GM21447 (cell line): ENCODE measurements around the gene HARBI1.

Experiments used
- ATAC-seq: cut with Tn5 transposase; IDR thresholded peaks from one replicate; pipeline ENCODE4 v1.9.1; 2021; ENCODE audit not compliant: unreplicated experiment

The HARBI1 gene, protein sequence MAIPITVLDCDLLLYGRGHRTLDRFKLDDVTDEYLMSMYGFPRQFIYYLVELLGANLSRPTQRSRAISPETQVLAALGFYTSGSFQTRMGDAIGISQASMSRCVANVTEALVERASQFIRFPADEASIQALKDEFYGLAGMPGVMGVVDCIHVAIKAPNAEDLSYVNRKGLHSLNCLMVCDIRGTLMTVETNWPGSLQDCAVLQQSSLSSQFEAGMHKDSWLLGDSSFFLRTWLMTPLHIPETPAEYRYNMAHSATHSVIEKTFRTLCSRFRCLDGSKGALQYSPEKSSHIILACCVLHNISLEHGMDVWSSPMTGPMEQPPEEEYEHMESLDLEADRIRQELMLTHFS

GRCh38 chr11:46617134-46617971 lies at the start of gene HARBI1, which contains the start of gene ATG13:
TSS of gene HARBI1 (minus strand) at chr11:46617227. CDS start at chr11:46616237, 990 bp downstream.
TSS of gene ATG13 (plus strand) at chr11:46617553. CDS start at chr11:46644292, 26,739 bp downstream.
- peak; percentile 89 for ATAC-seq

DNA sequence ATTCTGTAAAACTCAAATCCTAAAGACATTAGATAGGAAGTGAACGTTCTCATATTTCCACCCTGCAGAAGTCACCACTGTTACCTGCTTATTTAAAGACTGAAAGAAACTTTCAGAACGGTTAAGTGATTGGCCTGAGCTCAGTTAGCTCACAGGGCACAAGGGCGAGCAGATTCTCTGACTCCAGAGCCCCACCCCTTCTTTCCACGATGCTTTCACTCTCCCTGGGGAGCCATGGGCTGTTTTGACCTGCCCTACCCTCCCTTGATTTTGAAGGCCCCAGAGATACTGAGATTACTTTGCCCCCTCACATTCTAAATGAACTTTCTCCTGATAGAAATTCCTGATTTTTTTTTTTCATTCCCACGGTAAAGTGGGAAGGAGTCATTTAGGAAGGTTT lies 49.5 kb upstream of the HARBI1 start:
- ATAC-seq, result no peak

DNA sequence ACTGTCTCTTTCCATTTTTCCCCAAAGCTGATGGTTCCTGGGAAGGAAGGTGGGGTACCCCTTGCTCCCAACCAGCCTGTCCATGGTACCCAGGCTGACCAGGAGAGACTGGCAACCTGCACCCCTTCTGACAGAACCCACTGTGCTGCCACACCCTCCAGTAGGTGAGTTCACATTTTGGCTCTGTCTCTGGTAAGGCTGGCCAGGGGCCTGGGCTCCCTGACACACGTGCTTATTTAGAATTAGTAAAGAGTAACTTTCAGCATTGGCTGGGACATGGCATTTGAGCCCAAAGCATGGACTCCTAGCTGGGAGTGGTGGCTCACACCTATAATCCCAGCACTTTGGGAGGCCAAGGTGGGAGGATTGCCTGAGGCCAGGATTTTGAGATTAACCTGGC lies 48.3 kb upstream of the HARBI1 start:
- ATAC-seq, result no peak

- ATAC-seq, result no peak
Measured at GRCh38 chr11:46664612-46665011, 47.6 kb upstream of the HARBI1 start.

- ATAC-seq, result no peak
Measured at GRCh38 chr11:46663277-46663940, 46.4 kb upstream of the HARBI1 start.

DNA sequence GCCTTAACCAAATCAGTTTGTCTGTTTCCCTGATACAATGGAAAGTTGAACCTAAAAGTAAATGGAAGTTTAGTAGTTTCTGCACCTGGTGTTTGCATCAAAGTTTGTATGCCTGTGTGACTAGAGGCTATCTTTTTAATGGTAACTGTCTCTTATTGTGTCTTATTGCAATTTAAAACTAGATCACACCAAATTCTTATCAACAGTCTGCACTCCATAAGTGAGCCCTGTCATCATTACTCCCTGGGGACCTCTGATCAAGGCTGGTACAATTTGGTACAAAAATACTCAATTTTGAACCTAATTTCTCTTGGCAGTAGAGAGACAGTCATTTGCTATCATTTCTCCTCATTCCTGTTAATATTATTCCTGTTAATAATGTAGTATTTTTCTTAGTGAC lies 45.3 kb upstream of the HARBI1 start:
- no peak for ATAC-seq

DNA sequence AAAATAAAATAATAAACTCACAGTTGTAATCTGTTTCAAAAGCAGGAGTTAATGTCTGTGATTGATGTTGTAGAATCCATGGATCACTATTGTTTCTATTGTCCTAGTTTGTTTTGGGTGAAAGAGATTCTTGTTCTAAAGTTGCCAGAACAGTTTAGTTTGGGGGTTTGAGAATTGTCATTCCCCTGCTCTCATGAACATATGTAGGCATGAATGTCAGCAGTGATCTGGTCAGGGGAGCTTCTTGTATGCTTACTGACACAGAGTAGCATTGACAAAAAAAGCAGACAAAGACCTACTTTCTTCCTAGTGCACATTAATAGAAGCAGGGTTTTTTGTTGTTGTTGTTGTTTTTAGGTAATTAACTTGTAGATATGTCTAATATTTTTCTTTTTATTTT lies 44.8 kb upstream of the HARBI1 start:
- no peak for ATAC-seq

GRCh38 chr11:46659908-46660307 lies 42.9 kb upstream of the HARBI1 start:
- ATAC-seq, result no peak

DNA sequence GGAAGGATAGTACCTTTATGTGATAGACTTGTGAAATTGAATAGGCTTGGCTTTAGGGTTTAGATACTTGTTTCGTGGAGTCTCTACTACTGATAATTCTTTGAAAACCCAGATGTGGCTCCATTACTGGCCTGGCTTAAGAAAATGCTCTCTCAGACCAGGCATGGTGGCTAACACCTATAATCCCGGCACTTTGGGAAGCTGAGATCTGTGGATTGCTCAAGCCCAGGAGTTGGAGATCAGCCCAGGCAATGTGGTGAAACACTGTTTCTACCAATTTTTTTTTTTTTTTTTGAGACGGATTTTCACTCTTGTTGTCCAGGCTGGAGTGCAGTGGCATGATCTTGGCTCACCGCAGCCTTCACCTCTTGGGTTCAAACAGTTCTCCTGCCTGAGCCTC lies 41.2 kb upstream of the HARBI1 start:
- no peak for ATAC-seq

GRCh38 chr11:46657186-46657585 lies 40.2 kb upstream of the HARBI1 start:
- ATAC-seq, result no peak

- no peak for ATAC-seq
Measured at GRCh38 chr11:46655631-46656030, 38.6 kb upstream of the HARBI1 start.

DNA sequence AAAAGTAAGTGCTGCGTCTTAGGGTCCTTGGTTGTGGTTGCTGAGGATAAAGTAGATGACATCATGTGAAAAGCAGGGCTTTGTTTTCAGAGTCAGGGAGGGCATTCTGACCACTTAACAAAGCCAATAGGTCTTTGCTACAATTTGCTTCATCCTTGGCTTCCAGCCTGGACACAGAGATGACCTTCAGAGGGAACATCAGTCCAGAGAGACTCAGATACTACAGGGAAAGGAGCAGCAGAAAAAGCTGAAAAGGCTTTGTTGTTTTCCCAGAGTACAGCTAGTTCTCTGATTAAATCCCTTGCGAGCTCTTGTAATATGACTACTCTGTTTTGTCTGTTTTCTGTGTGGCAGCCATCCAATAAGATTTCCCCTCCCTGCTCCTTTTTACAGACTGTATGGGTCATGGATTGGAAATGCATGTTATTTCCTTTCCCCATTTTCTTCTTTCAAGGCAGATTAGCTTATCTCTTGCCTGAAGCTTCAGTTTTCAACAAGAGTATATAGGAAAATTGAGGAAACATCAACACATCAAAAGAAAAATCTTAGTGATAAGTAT lies 32.2 kb upstream of the HARBI1 start:
- ATAC-seq, result no peak

GRCh38 chr11:46643986-46644385 lies 27.0 kb upstream of the HARBI1 start:
- ATAC-seq, result no peak

DNA sequence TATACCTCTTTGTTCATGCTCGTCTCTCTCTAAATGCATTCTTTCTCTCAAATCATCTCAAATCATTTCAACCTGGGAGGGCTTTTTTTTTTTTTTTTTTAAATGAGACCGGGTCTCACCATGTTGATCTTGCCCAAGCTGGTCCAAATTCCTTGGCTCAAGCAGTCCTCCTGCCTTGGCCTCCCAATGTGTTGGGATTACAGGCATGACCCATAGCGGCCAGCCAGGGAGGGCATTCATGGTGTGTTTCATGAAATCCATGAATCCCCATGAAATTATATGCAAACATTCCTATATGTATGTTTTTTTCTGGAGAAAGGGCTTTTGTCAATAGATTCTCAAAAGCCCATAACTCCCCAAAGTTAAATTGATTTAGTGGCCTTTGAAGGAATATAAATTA lies 26.5 kb upstream of the HARBI1 start:
- no peak for ATAC-seq

DNA sequence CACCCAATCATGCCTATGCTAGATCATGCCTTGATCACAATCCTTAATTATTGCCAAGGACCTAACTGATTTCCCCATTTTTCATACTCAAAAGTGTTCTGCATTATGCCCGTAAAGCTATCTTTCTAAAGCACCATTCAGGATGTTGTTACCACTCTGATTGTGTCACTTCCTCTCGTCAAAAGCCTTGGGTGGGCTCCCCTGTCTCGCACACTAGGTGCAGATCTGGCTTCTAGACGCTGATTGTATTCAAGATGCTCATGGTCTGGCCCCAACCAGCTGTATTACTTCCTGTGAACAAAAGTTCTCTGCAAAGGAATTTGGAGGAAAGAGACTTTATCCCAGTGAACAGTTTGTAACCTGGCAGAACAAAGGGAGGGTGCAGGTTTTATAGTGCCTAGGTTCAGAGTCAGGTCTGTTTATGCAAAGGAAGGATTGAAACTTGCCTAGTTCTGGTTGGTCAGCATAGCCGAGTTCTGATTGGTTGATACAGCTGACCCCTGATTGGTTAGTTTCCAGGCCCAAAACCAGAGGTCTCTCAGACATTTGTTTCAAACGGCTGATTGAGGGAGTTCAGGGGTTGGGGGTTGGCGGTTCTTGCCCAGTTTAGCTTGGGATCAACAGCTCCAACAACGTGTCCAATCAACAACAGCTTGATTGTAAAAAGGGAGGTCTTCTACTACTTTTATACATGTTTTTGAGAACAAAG lies 25.8 kb upstream of the HARBI1 start:
- no peak for ATAC-seq

DNA sequence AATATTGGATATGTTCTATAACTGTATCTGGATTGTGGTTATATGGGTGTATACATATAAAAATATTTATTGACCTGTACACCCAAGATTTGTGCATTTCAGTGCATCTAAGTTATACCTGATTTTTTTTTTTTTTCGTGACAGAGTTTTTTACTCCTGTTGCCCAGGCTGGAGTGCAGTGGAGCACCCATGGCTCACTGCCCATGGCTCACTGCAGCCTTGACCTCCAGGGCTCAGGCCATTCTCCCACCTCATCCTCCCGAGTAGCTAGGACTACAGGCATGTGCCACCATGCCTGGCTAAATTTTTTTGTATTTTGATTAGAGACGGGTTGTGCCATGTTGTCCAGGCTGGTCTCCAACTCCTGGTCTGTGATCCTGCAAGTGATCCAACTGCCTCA lies 24.6 kb upstream of the HARBI1 start:
- ATAC-seq, result no peak

DNA sequence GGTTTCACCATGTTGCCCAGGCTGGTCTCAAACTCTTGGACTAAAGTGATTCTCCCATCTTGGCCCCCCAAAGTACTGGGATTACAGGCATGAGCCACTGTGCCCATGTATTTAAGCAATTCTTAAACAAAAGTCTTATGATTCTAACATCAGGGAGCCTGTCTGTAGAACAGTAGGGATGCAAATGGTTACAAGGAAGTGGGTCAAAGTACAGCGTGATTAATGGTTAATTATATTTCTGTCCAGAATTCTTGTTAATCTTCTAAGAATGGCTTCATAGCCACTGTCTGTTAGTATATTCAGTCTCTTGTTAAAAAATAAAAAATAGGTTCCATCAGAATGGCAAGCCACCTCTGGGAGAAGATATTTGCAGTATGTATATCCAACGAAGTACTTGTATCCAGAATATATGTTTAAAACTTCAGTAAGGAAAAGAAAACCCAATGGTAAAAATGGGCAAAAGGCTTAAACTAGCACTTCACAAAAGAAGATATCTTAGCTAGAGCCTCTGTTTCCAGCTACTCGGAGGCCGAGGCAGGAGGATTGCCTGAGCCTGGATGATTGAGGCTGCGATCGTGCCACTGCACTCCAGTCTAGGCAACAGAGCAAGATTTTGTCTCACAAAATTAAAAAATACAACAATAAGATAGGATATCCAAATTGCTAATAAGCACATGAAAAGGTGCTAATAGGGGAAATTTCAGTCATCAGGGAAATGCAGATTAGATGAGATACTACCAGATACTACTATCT lies 23.2 kb upstream of the HARBI1 start:
- ATAC-seq, result no peak

DNA sequence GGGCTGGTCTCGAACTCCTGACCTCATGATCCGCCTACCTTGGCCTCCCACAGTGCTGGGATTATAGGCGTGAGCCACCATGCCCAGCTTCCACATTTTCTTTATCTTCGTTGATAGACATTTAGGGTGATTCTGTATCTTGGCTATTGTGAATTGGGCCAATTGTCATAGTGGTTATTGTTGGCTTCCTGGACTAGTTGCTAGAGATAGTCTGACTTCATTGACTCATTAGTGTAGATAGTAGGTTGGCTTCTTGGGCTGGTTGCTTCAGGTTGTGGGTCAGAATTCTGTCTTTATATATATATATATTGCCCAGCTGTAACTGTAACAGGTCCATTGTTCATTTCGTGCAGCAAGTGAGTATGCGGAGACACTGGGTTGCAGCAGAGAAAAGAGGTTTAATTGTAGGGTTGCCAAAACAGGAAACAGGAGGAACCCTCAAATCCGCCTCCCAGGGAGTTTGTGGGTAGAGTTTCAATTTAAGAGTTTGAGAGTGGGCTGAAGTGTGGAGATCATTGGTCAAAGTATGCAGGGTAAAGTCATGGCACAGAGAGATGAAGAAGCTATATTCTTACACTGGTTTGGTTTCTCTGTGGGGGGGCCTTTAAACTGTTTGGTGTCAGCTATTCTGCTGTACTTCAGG lies 22.3 kb upstream of the HARBI1 start:
- ATAC-seq, result no peak

- ATAC-seq, result no peak
Measured at GRCh38 chr11:46637546-46637945, 20.5 kb upstream of the HARBI1 start.
